ENCODE data around the gene LRRC43. TPM values are rescaled to one million over a fixed set of nuclear protein-coding genes. Genes with fewer than 3 reads are reported as not detected.

LRRC43 gene
- total RNA-seq, 1 experiment from 2014 or later = 0.46 TPM

DNA sequence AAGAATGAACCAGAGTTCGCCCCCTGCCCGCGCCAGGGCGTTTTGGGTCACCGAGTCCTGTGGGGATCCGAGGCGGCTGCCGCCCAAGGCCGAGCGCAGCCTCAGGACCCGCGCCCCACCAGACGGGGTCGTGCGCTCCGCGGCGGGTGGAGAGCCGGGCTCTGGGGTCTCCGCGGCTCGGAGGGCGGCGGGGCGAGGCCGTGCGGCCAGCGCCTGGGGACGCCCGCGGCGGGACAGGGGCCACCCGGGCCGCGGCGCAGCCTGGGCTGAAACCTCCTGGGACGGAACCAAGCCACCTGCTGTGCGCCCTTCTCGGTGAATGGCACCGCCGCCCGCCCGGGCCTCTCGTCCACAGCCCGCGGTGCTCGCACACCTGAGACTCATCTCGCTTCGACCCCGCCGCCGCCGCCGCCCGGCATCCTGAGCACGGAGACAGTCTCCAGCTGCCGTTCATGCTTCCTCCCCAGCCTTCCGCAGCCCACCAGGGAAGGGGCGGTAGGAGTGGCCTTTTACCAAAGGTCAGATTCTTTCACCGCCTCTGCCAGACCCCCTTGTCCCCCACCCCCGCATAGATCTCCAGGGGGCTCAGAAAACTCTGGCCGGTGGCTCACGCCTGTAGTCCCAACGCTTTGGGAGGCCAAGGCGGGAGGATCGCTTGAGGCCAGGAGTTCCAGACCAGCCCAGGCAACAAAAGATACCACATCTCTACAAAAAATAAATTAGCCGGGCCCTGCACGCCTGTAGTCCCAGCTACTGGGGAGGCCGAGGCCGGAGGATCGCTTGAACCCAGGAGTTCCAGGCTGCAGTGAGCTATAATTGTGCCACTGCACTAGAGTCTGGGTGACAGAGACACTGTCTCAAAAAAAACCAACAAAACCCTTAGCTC is 21.5 kb downstream of the LRRC43 start:
- H3K4me1 ChIP-seq (ENCODE audit: insufficient read depth, low read length) = no peaks in the 10 kb centered on the region; the same call in 1 of the 2 replicates
- peak overlapping the region; percentile 53 to 75 for H3K4me3 Mint-ChIP-seq
- H2BK20ac ChIP-seq (ENCODE audit: low read depth, low read length, poor library complexity, severe bottlenecking) = no peak overlapping the region
- no peaks in the 10 kb centered on the region for H3K9me3 Mint-ChIP-seq
- no peak overlapping the region for H2BK5ac ChIP-seq (ENCODE audit: insufficient read length, low read length)
- peaks cover 7% of the 10 kb centered on the region for H3K23me2 ChIP-seq (ENCODE audit: insufficient read length, low read depth, low read length, poor library complexity, severe bottlenecking)
- no peaks in the 10 kb centered on the region for H4K20me1 ChIP-seq (ENCODE audit: control insufficient read depth, insufficient read depth, insufficient read length)
- no peak overlapping the region for H3K4ac ChIP-seq (ENCODE audit: low read depth, low read length)
- no peak overlapping the region for H3T11ph ChIP-seq (ENCODE audit: low read length)
- WGBS (ENCODE audit: extremely low coverage, insufficient read length, low lambda C conversion rate) = no CpG with 5 or more reads among the region's 71 CpGs
- H3K27ac Mint-ChIP-seq = no peak overlapping the region
- no peak overlapping the region for H3K23ac ChIP-seq (ENCODE audit: insufficient read length, low read depth, low read length)
- H2BK12ac ChIP-seq (ENCODE audit: insufficient read length, low read depth, low read length) = no peak overlapping the region
- no peak overlapping the region for H2AK5ac ChIP-seq (ENCODE audit: insufficient read length, low read length)
- peaks cover 54% of the 10 kb centered on the region for H3K27me3 Mint-ChIP-seq (ENCODE audit: low read depth)
- H4K91ac ChIP-seq (ENCODE audit: insufficient read length, low read depth, low read length) = no peak overlapping the region
- TF ChIP-seq, protein P1, sequence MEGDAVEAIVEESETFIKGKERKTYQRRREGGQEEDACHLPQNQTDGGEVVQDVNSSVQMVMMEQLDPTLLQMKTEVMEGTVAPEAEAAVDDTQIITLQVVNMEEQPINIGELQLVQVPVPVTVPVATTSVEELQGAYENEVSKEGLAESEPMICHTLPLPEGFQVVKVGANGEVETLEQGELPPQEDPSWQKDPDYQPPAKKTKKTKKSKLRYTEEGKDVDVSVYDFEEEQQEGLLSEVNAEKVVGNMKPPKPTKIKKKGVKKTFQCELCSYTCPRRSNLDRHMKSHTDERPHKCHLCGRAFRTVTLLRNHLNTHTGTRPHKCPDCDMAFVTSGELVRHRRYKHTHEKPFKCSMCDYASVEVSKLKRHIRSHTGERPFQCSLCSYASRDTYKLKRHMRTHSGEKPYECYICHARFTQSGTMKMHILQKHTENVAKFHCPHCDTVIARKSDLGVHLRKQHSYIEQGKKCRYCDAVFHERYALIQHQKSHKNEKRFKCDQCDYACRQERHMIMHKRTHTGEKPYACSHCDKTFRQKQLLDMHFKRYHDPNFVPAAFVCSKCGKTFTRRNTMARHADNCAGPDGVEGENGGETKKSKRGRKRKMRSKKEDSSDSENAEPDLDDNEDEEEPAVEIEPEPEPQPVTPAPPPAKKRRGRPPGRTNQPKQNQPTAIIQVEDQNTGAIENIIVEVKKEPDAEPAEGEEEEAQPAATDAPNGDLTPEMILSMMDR (conservative IDR thresholded peaks at IDR 0.05) = no peak
- H4K8ac ChIP-seq (replicated peaks; ENCODE audit: insufficient read length, low read depth, low read length) = no peak overlapping the region
- H2BK15ac ChIP-seq (ENCODE audit: low read depth, low read length) = no peak overlapping the region
- peaks cover 25 to 30% of the 10 kb centered on the region in 2 experiments for H3K4me1 Mint-ChIP-seq
- H3K18ac ChIP-seq (ENCODE audit: insufficient read length, low read depth, low read length) = no peak overlapping the region
- H3K4me2 ChIP-seq (ENCODE audit: insufficient read depth, insufficient read length, low read length) = peak overlapping the region; percentile 48
- H2AFZ ChIP-seq (ENCODE audit: low read length) = no peak overlapping the region
- H4K5ac ChIP-seq (ENCODE audit: insufficient read length, low read depth, low read length) = no peak overlapping the region
- H3K9me3 ChIP-seq (ENCODE audit: control insufficient read depth, low read depth, low read length) = no peaks in the 10 kb centered on the region
- H3K36me3 Mint-ChIP-seq (ENCODE audit: insufficient read depth in 1 of 3, low read depth in 3 of 3) = peaks cover 14 to 22% (median 19%) of the 10 kb centered on the region in 3 experiments; a peak in 6 of 7 replicates
- DNase-seq = no peak
- H3K14ac ChIP-seq (ENCODE audit: insufficient read depth, low read length) = no peak overlapping the region
- no peaks in the 10 kb centered on the region for H3K79me2 ChIP-seq (ENCODE audit: insufficient read depth, low read length)
- no peak overlapping the region for H2BK120ac ChIP-seq (ENCODE audit: low read depth, low read length, poor library complexity, severe bottlenecking)
- H3K27ac ChIP-seq (ENCODE audit: insufficient read length, low read depth, low read length) = no peak overlapping the region
- H3K27me3 ChIP-seq (ENCODE audit: insufficient read depth, low read length) = peaks cover 4% of the 10 kb centered on the region; the same call in 1 of the 2 replicates
- H3K79me1 ChIP-seq (ENCODE audit: insufficient read depth, low read depth, low read length, poor library complexity, severe bottlenecking) = no peaks in the 10 kb centered on the region
- no peak overlapping the region for H3K56ac ChIP-seq (ENCODE audit: insufficient read length, low read depth, low read length)
- no peak overlapping the region for H3K9ac ChIP-seq (ENCODE audit: extremely low read depth, insufficient read length, low read length)
